ENCODE measurements around the gene WASHC1.
A peak's percentile ranks its signal among the peaks of the same experiment; 100 is the strongest.
"Not testable (repeated sequence)": the region's sequence is repeated elsewhere in the genome, so short reads cannot be mapped to it uniquely, and the experiment has no call there.

The WASHC1 gene

GRCh38 chr9:29356-29755 is at the start of gene WASHC1:
WASHC1 (minus strand) TSS chr9:29456; CDS start chr9:24999, 4,457 bp downstream.
- not testable (repeated sequence) for DNase-seq (ENCODE audit: insufficient read length, low spot score); FAIRE-seq

- not testable (repeated sequence) for FAIRE-seq
These were observed 49.1 kb upstream of the WASHC1 start for GRCh38 chr9:78333-78732.

GRCh38 chr9:76389-76788 is 47.1 kb upstream of the WASHC1 start:
- DNase-seq (ENCODE audit: insufficient read length, low spot score); FAIRE-seq: not testable (repeated sequence)

More at GRCh38 chr9:78333-78732, 49.1 kb upstream of the WASHC1 start:
- DNase-seq (ENCODE audit: insufficient read length, low spot score), result not testable (repeated sequence)

- DNase-seq (ENCODE audit: insufficient read length, low spot score); FAIRE-seq: not testable (repeated sequence)
These were observed 44.8 kb upstream of the WASHC1 start for GRCh38 chr9:73900-74525.

DNA sequence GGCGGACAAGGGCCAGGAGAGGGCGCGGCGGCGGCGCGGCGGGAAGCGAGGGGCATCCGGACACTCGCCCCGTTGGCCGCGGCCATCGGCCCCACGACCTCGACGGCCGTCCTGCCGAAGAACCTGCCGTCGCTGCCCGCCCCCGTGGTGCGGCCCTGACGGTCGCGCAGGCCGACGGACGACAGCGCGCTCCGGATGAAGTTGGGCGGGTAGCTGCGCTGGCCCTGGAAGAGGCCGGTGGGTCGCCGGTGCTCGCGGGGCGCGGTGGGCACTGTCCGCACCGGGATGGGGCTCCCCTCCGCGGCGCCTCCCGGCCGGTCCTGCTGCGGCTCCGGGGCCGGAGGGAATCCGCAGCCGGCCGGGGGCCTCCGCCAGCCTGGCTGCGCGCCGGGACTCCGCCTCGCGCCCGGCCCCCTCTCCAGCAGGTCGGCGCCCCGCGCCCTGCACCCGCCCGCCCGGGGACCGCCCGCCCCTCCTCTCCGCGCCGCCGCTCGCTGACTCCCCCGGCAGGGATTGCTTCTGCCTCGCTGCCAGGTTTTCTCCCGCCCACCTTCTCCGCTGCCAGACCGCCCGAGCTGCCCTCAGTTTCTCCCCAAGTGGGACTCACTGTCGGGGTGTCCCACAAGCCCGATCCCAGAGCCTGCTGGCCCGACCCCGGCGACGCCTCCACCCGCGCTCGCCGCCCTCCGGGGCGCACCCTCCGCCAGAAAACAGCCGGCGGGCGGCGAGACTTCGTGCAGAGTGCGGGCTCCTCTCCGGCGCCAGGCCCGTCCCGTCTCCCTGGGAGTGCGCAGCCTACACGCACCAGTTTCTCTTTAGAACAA is 44.0 kb upstream of the WASHC1 start:
- FAIRE-seq; DNase-seq (ENCODE audit: insufficient read length, low spot score): not testable (repeated sequence)

DNA sequence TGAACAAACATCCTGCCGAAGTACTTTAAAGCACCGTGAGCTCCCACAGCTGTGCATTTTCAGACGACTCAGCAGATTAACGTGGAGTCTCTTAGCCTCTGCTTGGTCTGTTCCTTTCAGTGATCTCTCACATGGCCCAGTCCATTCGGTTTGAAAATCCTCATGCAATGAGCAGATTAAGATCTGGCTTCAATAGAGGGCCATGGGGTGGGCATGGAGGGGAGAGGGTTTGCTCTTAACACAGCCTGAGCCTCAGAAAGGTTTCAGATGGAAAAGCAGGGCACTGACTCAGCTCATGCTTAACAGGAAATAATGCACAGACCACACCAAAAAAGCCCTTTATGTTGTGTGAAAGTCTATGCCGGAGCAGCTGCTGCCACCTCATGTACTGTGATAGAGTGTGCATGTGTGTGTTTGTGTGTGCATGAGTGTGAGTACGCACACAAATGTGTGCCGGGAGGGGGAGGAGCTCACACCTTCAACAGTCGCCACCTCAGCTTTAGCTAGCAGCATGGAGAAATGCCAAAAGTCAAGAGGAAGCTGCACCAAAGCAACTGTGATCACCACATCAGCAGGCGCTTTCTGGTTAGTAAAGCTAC is 33.9 kb upstream of the WASHC1 start:
- not testable (repeated sequence) for DNase-seq (ENCODE audit: insufficient read length, low spot score); FAIRE-seq

- not testable (repeated sequence) for DNase-seq (ENCODE audit: insufficient read length, low spot score); FAIRE-seq
These were observed 23.4 kb upstream of the WASHC1 start for GRCh38 chr9:52678-53077.

GRCh38 chr9:48190-48842 is 19.1 kb upstream of the WASHC1 start:
- FAIRE-seq, result peak; percentile 81
- not testable (repeated sequence) for DNase-seq (ENCODE audit: insufficient read length, low spot score)

- not testable (repeated sequence) for FAIRE-seq; DNase-seq (ENCODE audit: insufficient read length, low spot score)
These were observed 17.5 kb upstream of the WASHC1 start for GRCh38 chr9:46639-47271.

DNA sequence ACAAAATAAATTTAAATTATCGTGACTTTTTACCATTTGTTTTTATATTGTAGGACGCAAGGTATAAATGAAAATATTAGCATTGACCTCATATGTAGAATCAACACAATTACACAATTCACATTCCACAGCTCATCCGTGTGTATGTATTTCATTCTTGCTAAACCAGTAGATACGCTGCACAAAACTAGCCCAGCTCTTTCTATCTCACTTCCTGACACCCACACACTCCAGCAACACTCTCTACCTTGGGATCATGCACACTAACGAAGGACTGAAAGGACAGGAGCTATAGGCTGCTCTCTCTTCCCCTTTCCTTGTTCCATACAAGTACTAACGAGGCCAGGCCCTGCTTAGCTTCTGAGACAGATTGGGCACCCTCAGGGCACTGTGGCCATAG is 16.9 kb upstream of the WASHC1 start:
- not testable (repeated sequence) for DNase-seq (ENCODE audit: insufficient read length, low spot score); FAIRE-seq

GRCh38 chr9:45180-45878 is 16.1 kb upstream of the WASHC1 start:
- not testable (repeated sequence) for DNase-seq (ENCODE audit: insufficient read length, low spot score); FAIRE-seq

DNA sequence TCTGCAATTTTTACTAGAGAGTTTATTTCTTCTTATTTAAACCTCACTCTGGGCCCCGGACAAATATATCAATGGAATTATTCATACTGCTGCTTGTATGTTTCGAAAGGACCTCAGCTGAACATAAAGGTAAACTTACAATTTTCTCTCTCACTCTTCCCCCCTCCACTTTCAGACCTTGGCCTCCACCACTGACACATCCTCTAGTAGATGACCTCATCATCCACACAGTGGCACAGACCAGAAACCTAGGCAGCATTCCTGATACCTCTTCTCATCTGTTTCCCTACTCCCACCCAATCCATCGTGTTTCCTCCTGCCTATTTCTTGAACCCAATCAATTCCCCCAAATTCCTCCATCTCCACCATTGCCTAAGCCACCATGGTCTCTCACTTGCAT is 15.2 kb upstream of the WASHC1 start:
- DNase-seq (ENCODE audit: insufficient read length, low spot score); FAIRE-seq: not testable (repeated sequence)

DNA sequence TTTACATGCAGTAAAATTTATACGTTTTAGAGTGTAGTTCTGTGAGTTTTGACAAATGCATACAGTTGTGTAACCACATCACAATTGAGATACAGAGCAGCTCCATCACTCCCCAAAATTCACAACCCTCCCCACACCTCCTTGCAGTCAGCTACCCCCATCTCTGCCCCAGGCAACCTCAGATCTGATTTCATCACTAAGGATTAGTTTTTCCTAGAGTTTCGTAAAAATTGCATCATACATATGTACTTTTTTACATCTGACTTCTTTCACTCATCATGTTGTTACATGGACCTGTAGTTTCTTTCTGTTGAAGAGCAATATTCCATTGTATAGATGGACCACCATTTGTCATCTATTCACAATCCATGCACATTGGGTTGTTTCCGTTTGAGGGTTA is 14.4 kb upstream of the WASHC1 start:
- FAIRE-seq; DNase-seq (ENCODE audit: insufficient read length, low spot score): not testable (repeated sequence)

GRCh38 chr9:43116-43515 is 13.9 kb upstream of the WASHC1 start:
- FAIRE-seq; DNase-seq (ENCODE audit: insufficient read length, low spot score): not testable (repeated sequence)

DNA sequence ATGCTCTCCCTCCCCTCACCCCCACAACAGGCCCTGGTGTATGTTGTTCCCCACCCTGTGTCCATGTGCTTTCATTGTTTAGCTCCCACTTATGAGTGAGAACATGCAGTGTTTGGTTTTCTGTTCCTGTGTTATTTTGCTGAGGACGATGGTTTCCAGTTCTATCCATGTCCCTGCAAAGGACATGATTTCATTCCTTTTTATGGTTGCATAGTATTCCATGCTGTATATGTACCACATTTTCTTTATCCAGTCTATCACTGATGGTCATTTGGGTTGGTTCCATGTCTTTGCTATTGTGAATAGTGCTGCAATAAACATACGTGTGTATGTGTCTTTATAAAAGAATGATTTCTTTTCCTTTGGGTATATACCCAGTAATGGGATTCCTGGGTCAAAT is 12.6 kb upstream of the WASHC1 start:
- not testable (repeated sequence) for FAIRE-seq; DNase-seq (ENCODE audit: insufficient read length, low spot score)

- not testable (repeated sequence) for DNase-seq (ENCODE audit: insufficient read length, low spot score); FAIRE-seq
These were observed 12.0 kb upstream of the WASHC1 start for GRCh38 chr9:41261-41676.

- FAIRE-seq; DNase-seq (ENCODE audit: insufficient read length, low spot score): not testable (repeated sequence)
These were observed 3.1 kb upstream of the WASHC1 start for GRCh38 chr9:32308-32707.

DNA sequence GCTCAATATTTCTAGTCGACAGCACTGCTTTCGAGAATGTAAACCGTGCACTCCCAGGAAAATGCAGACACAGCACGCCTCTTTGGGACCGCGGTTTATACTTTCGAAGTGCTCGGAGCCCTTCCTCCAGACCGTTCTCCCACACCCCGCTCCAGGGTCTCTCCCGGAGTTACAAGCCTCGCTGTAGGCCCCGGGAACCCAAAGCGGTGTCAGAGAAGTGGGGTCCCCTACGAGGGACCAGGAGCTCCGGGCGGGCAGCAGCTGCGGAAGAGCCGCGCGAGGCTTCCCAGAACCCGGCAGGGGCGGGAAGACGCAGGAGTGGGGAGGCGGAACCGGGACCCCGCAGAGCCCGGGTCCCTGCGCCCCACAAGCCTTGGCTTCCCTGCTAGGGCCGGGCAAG is 481 bp downstream of the WASHC1 start:
- FAIRE-seq; DNase-seq (ENCODE audit: insufficient read length, low spot score): not testable (repeated sequence)

- not testable (repeated sequence) for FAIRE-seq; DNase-seq (ENCODE audit: insufficient read length, low spot score)
These were observed 7.6 kb downstream of the WASHC1 start for GRCh38 chr9:21621-22020.
